Left lobe of liver (tissue), 2 donors: ENCODE data around the gene RAB23. TPM values are rescaled to one million over a fixed set of nuclear protein-coding genes. Genes with fewer than 3 reads are reported as not detected.
"Not testable (repeated sequence)": the region's sequence is repeated elsewhere in the genome, so short reads cannot be mapped to it uniquely, and the experiment has no call there.

Experiments
- ATAC-seq: fragments of 200-7000 bp; cut with Tn5 transposase; one replicate; pipeline ENCODE4 v1.9.1; 2020; ENCODE audit warnings: mild to moderate bottlenecking, moderate library complexity
- DNase-seq: peaks from one replicate; pipeline ENCODE4 v3.0.0-alpha.2; 2020; ENCODE audit warnings: low spot score
- total RNA-seq: library from RNA; stranded (reverse); gene quantifications from one replicate; pipeline ENCODE4 v1.2.1, GENCODE V29; 2021
- donor health status: DM: no; HTN: no; CAD: no; lungs with moderate emphysema.
- donor health status: DM: no; HTN: yes; CAD: no.

The RAB23 gene
- total RNA-seq, 1 donor from 2014 or later, result 2.5 TPM

GRCh38 chr6:57243954-57244353, 21.8 kb upstream of the RAB23 start:
- ATAC-seq (no peak), DNase-seq (no peak)

- not testable (repeated sequence) for ATAC-seq, DNase-seq
Observed at GRCh38 chr6:57243526-57243925, 21.4 kb upstream of the RAB23 start.

- no peak for DNase-seq
- no peak for ATAC-seq
Observed at GRCh38 chr6:57242505-57242904, 20.4 kb upstream of the RAB23 start.

- DNase-seq (no peak), ATAC-seq (no peak)
Observed at GRCh38 chr6:57226221-57226620, 4.1 kb upstream of the RAB23 start.

- DNase-seq, result no peak
- ATAC-seq, result no peak
Observed at GRCh38 chr6:57224769-57225515, 2.8 kb upstream of the RAB23 start.

GRCh38 chr6:57222743-57223077, 603 bp upstream of the RAB23 start:
- ATAC-seq (no peak), DNase-seq (no peak)

GRCh38 chr6:57221191-57221935, 744 bp downstream of the RAB23 start:
- ATAC-seq, result peak; percentile 85
- DNase-seq, result peak; percentile 64

GRCh38 chr6:57220083-57220703, 1.9 kb downstream of the RAB23 start:
- ATAC-seq, result no peak

GRCh38 chr6:57217270-57217669, 4.8 kb downstream of the RAB23 start:
- DNase-seq, result no peak
- ATAC-seq, result no peak

More at GRCh38 chr6:57220083-57220703, 1.9 kb downstream of the RAB23 start:
- no peak for DNase-seq

- no peak for DNase-seq
- peak; percentile 34 for ATAC-seq
Observed at GRCh38 chr6:57216235-57217101, 5.6 kb downstream of the RAB23 start.

GRCh38 chr6:57215260-57215659, 6.8 kb downstream of the RAB23 start:
- DNase-seq, result no peak

GRCh38 chr6:57210060-57210459, 12.0 kb downstream of the RAB23 start:
- DNase-seq, result no peak
- ATAC-seq, result no peak

More at GRCh38 chr6:57215260-57215659, 6.8 kb downstream of the RAB23 start:
- ATAC-seq, result no peak

- no peak for ATAC-seq
Observed at GRCh38 chr6:57209030-57209429, 13.1 kb downstream of the RAB23 start.

GRCh38 chr6:57207872-57208271, 14.2 kb downstream of the RAB23 start:
- ATAC-seq, result no peak
- no peak for DNase-seq

More at GRCh38 chr6:57209030-57209429, 13.1 kb downstream of the RAB23 start:
- no peak for DNase-seq

- DNase-seq (no peak), ATAC-seq (no peak)
Observed at GRCh38 chr6:57207141-57207540, 15.0 kb downstream of the RAB23 start.

GRCh38 chr6:57205550-57206328, 16.4 kb downstream of the RAB23 start:
- ATAC-seq (no peak), DNase-seq (no peak)

- DNase-seq (no peak), ATAC-seq (no peak)
Observed at GRCh38 chr6:57201718-57202117, 20.4 kb downstream of the RAB23 start.

GRCh38 chr6:57198926-57199636, 23.0 kb downstream of the RAB23 start:
- ATAC-seq (no peak), DNase-seq (no peak)

- no peak for ATAC-seq
- no peak for DNase-seq
Observed at GRCh38 chr6:57195457-57195856, 26.6 kb downstream of the RAB23 start.
